Tibial nerve (tissue), 4 donors: ENCODE measurements around the gene MAST2.

Experiments used
- CTCF ChIP-seq, 5 experiments: fragments of 200-600 bp in 3 of 5; fragments of 450-650 bp in 2 of 5; sonication (generic) in 3 of 5; IDR thresholded peaks; one replicate each; pipeline ENCODE4 v1.5.1; 2016 to 2019; ENCODE audit warnings: antibody characterized with exemption in 5 of 5, mild to moderate bottlenecking in 3 of 5, moderate library complexity in 2 of 5
- EP300 ChIP-seq, 2 donors: sonication (generic); formaldehyde crosslinking; IDR thresholded peaks; one replicate each; pipeline ENCODE4 v1.6.1; 2017; ENCODE audit warnings: antibody characterized with exemption in 2 of 2, mild to moderate bottlenecking in 1 of 2
- POLR2A ChIP-seq, 2 donors: fragments of 450-650 bp; IDR thresholded peaks; one replicate each; pipeline ENCODE4 v1.6.1; 2017; ENCODE audit warnings: antibody characterized with exemption in 2 of 2, mild to moderate bottlenecking in 2 of 2, moderate library complexity in 2 of 2

GRCh38 chr1:45987204-45987603 lies 183.8 kb downstream of the MAST2 start:
- TF ChIP-seq CTCF (IDR thresholded peaks at IDR 0.05) (no peak), POLR2A (IDR thresholded peaks at IDR 0.05) (no peak), EP300 (IDR thresholded peaks at IDR 0.05) (no peak)
